GM12874 (cell line): ENCODE measurements around the gene CNRIP1.

Experiments
- CTCF ChIP-seq: IDR thresholded peaks from 2 replicates; pipeline ENCODE4 v1.5.1; 2011; ENCODE audit warnings: low read depth, mild to moderate bottlenecking, control low read depth, low read length, moderate library complexity; ENCODE audit not compliant: insufficient read depth

Gene CNRIP1

GRCh38 chr2:68248806-68249205, 70.9 kb downstream of the CNRIP1 start:
- no peak for TF ChIP-seq CTCF

- no peak for TF ChIP-seq CTCF
Observed at GRCh38 chr2:68248361-68248760, 71.4 kb downstream of the CNRIP1 start.

DNA sequence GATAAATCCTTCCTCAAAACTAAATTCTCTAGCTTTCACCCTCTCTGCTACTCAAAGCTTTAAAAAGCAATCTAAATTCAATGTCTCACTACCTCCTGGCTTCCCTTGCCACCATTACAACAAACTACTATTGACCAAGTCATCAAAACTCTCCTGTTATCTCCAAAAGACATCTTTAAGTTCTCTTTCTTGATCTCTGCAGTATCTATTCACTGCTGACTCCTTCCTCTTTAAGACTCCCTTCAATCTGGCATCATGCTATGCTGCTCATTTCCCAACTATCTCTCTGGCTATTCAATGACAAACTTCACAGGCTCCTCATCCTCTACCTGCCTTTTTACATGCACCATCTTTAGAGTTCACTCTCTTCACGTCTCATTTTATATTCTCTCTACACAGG, 73.4 kb downstream of the CNRIP1 start:
- TF ChIP-seq CTCF, result no peak

DNA sequence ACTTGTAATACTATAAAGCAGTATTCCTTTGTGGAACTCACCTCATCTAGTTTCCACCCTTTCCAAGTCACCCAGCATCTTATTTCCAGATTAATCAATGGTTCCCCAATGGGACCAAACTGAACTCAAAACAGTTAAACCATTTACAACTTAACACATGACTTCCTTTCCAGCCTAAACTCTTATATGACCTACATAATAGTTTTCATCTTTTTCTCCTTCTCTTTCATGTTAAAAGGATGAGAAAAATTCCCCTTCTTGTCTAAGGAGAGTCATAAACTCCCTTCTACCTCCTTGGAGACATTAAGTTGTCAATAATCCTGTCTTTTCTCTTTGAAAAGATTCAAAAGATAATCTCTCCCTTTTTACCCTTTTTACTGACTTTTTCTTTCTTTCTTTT, 74.1 kb downstream of the CNRIP1 start:
- TF ChIP-seq CTCF, result no peak

DNA sequence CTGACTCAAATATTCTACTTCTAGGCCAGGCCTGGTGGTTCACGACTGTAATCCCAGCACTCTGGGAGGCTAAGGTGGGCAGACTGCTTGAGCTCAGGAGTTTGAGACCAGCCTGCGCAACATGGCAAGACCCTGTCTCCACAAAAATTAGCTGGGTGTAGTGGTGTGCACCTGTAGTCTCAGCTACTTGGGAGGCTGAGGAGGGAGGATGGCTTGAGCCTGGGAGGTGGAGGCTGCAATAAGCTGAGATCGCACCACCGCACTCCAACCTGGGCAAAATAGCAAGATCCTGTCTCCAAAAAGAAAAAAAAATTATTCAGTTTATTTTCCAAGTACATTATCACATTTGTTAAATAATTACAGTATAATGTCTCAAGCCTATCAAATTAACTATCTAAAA, 74.7 kb downstream of the CNRIP1 start:
- TF ChIP-seq CTCF, result no peak

GRCh38 chr2:68244456-68244855, 75.3 kb downstream of the CNRIP1 start:
- TF ChIP-seq CTCF, result no peak
